Stimulated activated CD4-positive, alpha-beta T cell treated with anti-CD3 and anti-CD28 coated beads, Interleukin-4, amount 100 ng/mL, for 1 hour (primary cell): ENCODE data around the gene SYNPO2.
"Not testable (repeated sequence)": the region's sequence is repeated elsewhere in the genome, so short reads cannot be mapped to it uniquely, and the experiment has no call there.

Experiments
- DNase-seq: peaks from one replicate; pipeline ENCODE4 v3.0.0-alpha.2; 2020

Gene SYNPO2

DNA sequence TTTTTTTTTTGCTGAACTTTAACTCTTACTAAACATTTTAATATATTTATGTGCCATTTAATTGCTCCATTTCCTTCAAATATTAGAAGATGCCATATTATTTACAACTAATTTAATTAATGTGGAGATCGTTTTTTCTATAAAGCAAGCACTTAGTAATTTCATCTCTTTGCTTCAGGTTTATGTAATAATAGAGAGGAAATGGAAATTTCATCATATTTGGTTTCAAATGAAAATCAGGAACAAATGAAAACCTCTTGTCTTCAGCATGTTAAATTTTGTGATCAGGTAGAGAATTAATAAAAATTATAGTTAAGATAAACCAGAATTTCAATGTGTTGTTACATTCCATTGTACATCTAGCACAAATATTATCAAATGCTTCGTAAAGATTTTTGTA lies 120.1 kb downstream of the SYNPO2 start:
- DNase-seq: no peak

DNA sequence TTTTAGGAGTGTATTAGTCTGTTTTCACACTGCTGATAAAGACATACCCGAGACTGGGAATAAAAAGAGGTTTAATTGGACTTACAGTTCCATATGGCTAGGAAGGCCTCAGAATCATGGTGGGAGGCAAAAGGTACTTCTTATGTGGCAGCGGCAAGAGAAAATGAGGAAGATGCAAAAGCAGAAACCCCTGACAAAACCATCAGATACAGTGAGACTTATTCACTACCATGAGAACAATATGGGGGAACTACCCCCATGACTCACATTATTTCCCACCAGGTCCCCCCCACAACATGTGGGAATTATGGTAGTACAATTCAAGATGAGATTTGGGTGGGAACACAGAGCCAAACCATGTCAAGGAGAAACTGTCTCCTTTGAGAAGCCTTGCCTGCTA lies 121.6 kb downstream of the SYNPO2 start:
- not testable (repeated sequence) for DNase-seq

GRCh38 chr4:119010909-119011606 lies 122.4 kb downstream of the SYNPO2 start:
- no peak for DNase-seq

GRCh38 chr4:119011607-119011988 lies 122.9 kb downstream of the SYNPO2 start:
- DNase-seq: no peak

GRCh38 chr4:119014658-119015057 lies 126.0 kb downstream of the SYNPO2 start:
- no peak for DNase-seq

DNA sequence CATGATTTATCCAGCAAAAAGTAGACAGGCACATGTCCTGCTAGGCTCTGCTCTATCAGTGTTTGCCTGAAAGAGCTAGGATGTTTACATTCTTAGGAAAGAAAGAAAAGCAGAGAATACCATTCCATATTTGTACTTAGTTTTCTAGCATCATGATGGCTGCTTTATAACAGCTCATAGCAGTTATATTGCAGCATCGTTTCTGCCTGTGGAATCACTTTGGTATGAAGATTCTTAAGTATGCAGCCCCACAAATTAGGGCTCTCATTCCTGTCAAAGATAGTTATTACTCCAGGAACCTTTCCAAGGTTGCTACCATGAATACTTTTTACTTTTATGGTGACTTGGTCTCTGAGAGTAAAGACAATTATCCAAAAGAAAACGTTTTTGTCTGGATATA lies 128.0 kb downstream of the SYNPO2 start:
- DNase-seq: no peak

DNA sequence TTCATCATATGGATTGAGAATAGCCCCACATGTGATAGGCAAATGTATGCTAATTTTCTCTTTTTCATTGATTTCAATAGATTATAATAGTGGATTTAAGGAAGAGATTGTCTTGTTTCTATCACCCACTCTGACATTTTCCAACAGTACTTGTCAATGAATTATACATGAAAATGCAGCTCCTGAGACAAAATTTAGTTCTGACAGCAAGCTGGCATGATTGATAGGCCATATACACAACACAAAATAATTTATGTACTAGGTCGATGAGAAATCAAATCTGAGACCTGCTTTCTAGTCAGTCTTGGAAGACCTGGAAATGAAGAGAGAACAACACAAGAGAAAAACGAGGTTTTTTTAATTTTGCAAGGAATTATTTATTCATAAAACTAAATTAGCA lies 129.0 kb downstream of the SYNPO2 start:
- no peak for DNase-seq

DNA sequence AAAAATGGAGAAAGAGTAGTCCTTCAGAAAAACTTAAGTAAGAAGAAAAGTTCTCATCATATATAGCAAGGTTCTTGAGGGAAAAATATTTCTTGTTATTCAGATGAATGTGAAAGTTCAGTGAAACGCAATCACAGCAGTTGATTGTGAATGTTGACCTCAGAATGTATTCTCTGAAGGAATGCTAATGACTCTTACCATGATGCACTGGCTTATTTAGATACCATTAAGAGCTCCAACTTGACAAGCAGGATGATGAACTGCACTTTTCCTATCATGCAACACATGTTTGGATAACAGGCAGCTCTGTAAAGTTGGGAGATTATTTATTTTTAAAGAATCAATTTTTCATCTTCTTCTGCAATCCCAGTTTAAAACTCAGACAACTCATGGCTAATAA lies 131.5 kb downstream of the SYNPO2 start:
- no peak for DNase-seq

- DNase-seq: not testable (repeated sequence)
Measured at GRCh38 chr4:119022520-119022919, 133.9 kb downstream of the SYNPO2 start.

GRCh38 chr4:119024102-119024501 lies 135.4 kb downstream of the SYNPO2 start:
- no peak for DNase-seq

- no peak for DNase-seq
Measured at GRCh38 chr4:119025420-119025819, 136.8 kb downstream of the SYNPO2 start.

GRCh38 chr4:119025916-119026661 lies 137.4 kb downstream of the SYNPO2 start:
- no peak for DNase-seq

- no peak for DNase-seq
Measured at GRCh38 chr4:119026662-119027444, 138.2 kb downstream of the SYNPO2 start.

DNA sequence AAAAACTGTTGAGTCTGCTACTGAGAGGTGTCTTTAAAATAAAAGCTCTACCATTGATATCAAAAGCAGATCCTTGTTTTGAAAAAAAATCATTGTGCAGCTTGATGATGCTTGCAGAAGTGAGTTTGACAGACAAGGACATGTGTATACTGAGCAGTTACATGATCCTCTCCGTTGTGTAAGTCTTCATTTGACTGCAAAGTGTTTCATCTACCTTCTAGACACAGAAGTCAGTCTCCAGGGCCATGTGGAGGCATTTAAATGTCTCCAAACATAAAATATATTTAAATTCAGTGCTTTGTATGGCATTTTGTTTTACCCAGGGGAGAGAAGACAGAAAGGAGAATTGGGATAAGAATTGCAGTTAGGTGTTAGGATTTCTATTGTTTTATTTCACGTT lies 139.2 kb downstream of the SYNPO2 start:
- DNase-seq: no peak

DNA sequence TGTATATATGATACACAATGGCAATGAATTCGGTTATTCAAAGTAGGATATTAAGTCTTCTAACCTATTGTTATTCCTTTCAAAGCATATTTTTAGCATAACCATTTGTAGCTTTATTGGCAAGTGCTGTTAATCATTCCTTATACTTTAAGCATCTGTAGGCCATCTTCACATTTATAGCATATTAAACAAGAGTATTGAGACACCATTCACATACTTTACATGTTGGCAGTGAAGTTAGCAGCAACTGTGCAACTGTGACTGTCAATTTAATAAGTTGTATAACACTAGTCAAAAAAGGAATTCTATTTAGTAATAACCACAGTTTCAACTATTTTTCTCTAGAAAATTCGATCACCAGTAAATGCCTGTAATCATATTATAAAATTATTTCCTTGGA lies 139.6 kb downstream of the SYNPO2 start:
- no peak for DNase-seq

DNA sequence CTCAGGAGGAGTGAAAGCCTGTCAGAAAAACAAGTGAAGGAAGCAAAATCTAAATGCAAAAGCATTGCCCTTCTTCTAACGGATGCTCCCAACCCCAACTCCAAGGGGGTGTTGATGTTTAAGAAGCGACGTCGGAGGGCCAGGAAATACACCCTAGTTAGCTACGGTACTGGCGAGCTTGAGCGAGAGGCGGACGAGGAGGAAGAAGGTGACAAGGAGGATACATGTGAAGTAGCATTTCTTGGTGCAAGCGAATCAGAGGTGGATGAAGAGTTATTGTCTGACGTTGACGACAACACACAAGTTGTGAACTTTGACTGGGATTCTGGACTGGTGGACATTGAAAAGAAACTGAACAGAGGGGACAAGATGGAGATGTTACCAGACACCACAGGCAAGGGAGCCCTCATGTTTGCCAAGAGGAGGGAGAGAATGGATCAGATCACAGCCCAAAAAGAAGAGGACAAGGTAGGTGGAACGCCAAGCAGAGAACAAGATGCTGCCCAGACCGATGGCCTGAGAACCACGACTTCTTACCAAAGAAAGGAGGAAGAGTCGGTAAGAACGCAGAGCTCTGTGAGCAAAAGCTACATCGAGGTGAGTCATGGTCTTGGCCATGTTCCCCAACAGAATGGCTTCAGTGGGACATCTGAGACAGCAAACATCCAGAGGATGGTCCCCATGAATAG lies 141.3 kb downstream of the SYNPO2 start:
- no peak for DNase-seq

GRCh38 chr4:119030536-119030890 lies 141.9 kb downstream of the SYNPO2 start:
- DNase-seq: no peak

DNA sequence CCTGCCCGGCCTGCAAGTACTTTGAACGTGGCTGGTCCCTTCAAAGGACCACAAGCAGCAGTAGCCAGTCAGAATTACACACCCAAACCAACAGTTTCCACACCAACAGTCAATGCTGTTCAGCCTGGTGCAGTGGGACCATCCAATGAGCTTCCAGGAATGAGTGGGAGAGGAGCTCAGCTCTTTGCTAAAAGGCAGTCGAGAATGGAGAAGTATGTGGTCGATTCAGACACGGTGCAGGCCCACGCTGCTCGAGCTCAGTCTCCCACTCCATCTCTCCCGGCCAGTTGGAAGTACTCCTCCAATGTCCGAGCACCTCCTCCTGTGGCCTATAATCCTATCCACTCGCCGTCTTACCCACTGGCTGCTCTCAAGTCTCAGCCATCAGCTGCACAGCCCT lies 142.6 kb downstream of the SYNPO2 start:
- DNase-seq: no peak

DNA sequence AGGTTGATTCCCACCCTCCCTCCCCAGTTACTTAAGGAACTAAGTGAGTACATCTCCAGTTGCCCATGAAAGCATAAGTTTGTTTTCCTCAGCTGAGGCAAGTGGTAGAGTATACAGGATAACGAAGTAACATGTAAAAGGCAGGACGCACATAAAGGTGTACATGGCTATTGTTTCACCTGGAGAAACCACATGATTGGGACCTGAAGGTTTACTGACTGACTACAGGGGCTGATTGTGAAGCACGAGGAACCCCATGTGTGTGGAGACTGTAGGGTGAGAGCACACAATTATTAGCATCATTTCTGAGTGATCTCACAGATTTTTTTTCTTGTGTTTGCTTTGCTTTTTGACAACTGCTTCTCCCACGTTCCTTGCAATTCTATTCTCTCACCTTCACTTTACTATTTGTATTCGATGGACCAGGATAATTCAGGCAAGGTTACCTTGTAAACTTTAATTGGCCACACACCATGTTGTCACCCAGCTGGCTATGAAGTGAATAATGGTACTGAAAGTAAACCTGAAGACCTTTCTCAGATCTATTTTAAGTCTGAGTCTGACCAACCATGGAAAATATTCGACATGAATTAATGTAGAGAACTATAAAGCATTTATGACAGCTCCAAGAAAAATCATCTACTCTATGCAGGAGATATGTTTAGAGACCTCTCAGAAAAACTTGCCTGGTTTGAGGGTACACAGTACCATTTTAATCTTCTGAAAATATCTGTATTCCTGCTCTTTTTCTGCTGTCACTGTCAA lies 144.4 kb downstream of the SYNPO2 start:
- DNase-seq: no peak

GRCh38 chr4:119034276-119035008 lies 145.8 kb downstream of the SYNPO2 start:
- no peak for DNase-seq

DNA sequence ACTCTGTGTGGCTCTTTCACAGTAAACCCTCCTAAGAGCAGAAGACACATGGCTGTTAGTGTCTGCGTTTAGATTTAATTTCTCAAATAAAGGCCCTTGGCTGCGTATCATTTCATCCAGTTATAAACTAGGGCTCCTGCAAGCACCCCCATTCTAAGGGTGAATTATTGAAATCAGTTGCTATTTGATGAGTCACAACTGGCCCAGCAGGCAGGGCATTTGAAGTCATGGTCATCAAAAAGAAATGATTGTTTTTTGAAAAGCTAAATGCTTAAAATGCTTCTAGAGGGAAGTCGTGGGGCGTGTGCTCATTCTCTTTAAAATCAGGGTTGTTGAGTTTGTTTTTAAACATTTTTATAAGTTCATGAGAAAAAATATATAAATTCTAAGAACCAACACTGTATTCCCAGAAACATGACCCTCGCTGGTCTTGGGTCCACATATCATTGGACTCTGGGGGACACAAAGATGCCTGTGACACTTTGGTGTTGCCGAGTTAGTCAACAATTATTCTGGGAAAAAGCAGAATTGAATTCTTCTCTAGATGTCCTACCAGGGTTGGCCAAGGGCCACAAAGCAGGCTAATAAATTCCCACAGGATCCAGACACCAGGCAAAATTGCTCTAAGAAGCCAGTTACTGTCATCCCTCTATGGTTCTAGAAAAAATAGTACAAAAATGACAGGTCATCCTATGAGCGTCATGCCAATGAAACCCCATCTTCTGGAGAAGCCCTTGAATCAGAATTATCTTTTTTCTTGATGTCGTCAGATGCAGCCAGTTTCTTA lies 147.5 kb downstream of the SYNPO2 start:
- DNase-seq: no peak
